Neural crest cell (in vitro differentiated cells): ENCODE measurements around the gene SARDH. TPM values are rescaled to one million over a fixed set of nuclear protein-coding genes. Genes with fewer than 3 reads are reported as not detected.

Source experiments
- DNase-seq: peaks from one replicate; pipeline ENCODE4 v3.0.0; 2021; ENCODE audit warnings: low read depth, mixed read lengths, low spot score
- H3K27ac Mint-ChIP-seq: one replicate; pipeline ENCODE4 v1.8.0; 2021; ENCODE audit warnings: mild to moderate bottlenecking, mixed read lengths; ENCODE audit not compliant: unreplicated experiment
- H3K27me3 Mint-ChIP-seq: 2 replicates; pipeline ENCODE4 v1.8.0; 2021; ENCODE audit warnings: low read depth, mild to moderate bottlenecking, mixed read lengths
- H3K36me3 Mint-ChIP-seq: 2 replicates; pipeline ENCODE4 v1.8.0; 2021; ENCODE audit warnings: low read depth, mild to moderate bottlenecking, mixed read lengths
- H3K4me1 Mint-ChIP-seq: 2 replicates; pipeline ENCODE4 v1.8.0; 2021; ENCODE audit warnings: mixed read lengths
- H3K4me3 Mint-ChIP-seq: one replicate; pipeline ENCODE4 v1.8.0; 2021; ENCODE audit warnings: mild to moderate bottlenecking, mixed read lengths
- H3K9me3 Mint-ChIP-seq: 2 replicates; pipeline ENCODE4 v1.8.0; 2021; ENCODE audit warnings: mixed read lengths
- total RNA-seq: library from RNA; stranded (reverse); gene quantifications from 2 replicates; pipeline ENCODE4 v1.2.1, GENCODE V29; 2021
- TF ChIP-seq, protein P1 (sequence below): fragments of 200-600 bp; sonication (generic); conservative IDR thresholded peaks from 2 replicates; pipeline ENCODE4 v1.5.0; 2021; ENCODE audit warnings: antibody characterized with exemption, mild to moderate bottlenecking

Gene SARDH
- total RNA-seq, 1 donor from 2014 or later: 4.5 TPM

DNA sequence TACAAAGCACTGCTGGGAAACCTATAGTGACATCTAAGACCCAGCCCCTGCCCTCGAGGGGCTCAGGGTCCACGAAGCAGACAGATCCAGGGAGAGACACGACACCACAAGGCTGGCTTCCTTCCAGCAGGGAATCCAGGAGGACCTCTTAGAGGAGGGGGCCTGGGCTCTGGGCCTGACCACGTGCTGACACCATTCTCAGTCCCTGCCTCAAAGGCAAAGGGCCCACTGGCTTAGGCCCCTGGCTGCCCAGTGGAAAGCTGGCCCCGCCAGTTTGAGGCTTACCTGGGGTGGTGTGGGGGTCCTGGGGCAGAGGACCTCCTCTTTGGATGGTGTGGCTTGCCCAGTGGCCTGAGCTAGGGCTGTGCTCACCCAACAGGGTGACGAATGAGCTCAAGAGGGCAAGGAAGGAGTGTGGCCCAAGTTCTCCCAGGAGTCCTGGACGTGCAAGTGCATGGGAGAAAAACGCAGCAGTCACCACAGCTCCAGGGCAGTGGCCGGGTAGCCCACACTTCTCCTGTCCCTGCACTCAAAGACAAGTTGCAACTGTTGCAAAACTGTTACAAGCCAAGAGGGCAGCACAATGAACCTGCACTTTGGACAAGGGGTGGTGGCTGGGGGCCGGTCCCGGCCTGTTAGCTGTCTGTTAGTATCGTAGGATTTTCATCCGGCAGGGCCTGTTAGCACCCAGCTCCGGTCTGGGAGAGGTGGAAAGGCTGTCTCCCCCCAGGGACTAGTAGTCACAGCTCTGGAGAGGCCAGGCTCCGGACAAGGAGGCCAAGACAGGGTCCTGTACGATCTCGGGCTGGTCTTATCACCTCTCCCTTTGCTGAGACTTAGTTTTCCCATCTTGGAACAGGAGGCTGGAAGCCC is 1.5 kb upstream of the SARDH start:
- TF ChIP-seq, protein P1, sequence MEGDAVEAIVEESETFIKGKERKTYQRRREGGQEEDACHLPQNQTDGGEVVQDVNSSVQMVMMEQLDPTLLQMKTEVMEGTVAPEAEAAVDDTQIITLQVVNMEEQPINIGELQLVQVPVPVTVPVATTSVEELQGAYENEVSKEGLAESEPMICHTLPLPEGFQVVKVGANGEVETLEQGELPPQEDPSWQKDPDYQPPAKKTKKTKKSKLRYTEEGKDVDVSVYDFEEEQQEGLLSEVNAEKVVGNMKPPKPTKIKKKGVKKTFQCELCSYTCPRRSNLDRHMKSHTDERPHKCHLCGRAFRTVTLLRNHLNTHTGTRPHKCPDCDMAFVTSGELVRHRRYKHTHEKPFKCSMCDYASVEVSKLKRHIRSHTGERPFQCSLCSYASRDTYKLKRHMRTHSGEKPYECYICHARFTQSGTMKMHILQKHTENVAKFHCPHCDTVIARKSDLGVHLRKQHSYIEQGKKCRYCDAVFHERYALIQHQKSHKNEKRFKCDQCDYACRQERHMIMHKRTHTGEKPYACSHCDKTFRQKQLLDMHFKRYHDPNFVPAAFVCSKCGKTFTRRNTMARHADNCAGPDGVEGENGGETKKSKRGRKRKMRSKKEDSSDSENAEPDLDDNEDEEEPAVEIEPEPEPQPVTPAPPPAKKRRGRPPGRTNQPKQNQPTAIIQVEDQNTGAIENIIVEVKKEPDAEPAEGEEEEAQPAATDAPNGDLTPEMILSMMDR: no peak
- no peak for DNase-seq
- Mint-ChIP-seq H3K36me3 (no peaks in the 10 kb centered on the region), H3K27me3 (peaks cover 3% of the 10 kb centered on the region), H3K9me3 (no peaks in the 10 kb centered on the region), H3K4me3 (no peak overlapping the region), H3K4me1 (peaks cover 4% of the 10 kb centered on the region), H3K27ac (no peak overlapping the region)

DNA sequence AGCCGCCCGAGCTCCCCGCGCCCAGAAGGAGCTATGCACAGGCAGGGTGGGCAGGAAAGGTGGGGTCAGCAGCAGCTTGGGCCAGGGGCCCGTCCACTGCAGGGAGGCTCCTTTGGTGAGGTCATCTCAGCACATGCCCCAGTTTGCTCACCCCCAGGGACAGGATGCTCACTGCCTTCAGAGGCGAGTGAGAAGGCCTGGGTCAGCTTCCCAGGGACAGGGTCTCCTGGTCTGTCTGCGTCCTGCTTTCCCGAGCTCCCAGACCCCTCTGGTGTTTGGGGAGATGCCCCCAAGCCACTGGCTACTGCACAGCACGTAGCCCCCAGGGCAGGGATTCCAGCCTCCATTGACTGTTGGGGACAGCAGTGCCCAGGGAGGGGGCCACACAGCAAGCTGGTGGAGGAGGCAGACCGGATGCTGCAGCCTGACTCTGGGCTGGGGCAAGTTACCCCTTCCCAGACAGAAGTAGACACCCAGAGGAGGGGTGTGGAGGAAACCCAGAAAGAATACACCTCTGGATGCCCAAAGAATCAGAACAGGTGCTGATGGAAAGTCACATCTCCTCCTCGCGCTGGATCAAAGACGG is 581 bp upstream of the SARDH start:
- Mint-ChIP-seq H3K4me3 (no peak overlapping the region), H3K27me3 (peaks cover 3% of the 10 kb centered on the region), H3K27ac (no peak overlapping the region), H3K36me3 (no peaks in the 10 kb centered on the region), H3K4me1 (peaks cover 4% of the 10 kb centered on the region), H3K9me3 (no peaks in the 10 kb centered on the region)
- TF ChIP-seq, protein P1: no peak
- DNase-seq: no peak

DNA sequence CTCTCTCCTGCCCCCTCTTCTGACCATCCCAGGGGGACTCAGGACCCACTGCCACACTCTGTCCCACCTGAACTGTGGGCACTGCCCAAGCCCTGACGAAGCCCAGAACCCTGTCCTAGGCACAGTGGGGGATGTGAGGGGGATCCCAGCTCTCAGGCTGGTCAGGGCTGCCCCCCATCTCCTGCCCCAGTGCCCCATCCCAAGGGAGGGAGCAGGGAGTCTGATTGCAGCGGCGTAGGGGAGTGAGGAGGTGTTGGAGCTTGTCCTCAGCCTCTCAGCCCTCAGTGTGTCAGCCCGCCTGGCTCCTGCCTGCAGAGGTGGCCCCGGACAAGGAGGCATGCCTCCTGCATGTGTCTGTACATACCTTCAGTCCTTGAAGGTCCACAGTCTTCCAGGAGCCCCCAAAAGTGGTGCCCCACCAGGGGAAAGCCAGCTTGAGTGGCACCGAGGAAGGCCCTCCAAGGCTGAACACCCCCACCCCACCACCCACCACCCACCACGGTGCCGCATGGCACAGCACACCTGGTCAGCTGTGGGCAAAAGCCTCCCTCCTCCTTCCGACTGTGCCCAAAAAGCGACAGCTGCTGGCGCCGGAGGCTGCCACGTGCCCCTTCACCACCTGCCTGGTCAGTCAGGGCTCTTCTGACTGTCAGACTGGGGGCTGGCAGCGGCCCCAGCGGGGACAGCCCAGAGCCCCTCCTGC is 930 bp downstream of the SARDH start:
- Mint-ChIP-seq H3K36me3 (no peaks in the 10 kb centered on the region), H3K27ac (no peak overlapping the region), H3K4me1 (peaks cover 4% of the 10 kb centered on the region), H3K4me3 (no peak overlapping the region), H3K9me3 (no peaks in the 10 kb centered on the region), H3K27me3 (no peaks in the 10 kb centered on the region)
- no peak for DNase-seq
- TF ChIP-seq, protein P1: no peak

DNA sequence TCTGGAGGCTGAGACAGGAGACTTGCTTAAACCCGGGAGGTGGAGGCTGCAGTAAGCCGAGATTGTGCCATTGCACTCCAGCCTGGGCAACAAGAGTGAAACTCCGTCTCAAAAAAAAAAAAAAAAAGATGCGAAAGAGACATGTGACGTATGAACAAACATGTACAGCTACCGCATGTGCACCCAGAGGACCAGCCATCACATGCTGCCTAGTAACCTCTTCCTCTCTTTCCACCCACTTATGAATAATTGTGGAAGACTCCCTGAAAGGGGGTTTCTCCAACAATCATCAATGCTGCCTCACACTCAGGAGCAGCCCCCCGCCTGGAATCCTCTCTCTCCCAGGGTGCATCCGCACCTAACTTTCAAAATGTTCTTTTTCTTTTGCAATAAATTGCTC is 2.2 kb downstream of the SARDH start:
- Mint-ChIP-seq H3K36me3 (no peaks in the 10 kb centered on the region), H3K9me3 (no peaks in the 10 kb centered on the region), H3K4me1 (peaks cover 4% of the 10 kb centered on the region), H3K27me3 (no peaks in the 10 kb centered on the region), H3K4me3 (no peak overlapping the region), H3K27ac (no peak overlapping the region)
- TF ChIP-seq, protein P1: no peak
- DNase-seq: no peak

DNA sequence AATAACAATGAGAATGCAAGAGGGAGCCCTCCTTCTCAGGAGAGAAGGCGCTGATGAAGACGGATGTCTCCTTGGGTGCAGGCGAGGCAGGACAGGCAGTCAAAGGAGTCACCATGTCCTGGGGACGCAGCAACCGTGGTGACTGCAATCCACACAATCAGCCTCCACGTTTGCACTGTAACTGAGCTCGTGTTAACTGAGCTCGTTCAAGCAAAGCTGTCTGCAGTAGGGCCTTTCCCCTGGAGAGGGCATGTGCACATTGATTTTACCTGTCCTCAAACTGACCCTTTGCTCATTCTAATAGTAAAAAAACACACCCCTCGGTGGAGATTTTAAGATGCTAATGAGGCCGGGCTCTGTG is 2.8 kb downstream of the SARDH start:
- Mint-ChIP-seq H3K27me3 (no peaks in the 10 kb centered on the region), H3K36me3 (no peaks in the 10 kb centered on the region), H3K9me3 (no peaks in the 10 kb centered on the region), H3K4me1 (peaks cover 4% of the 10 kb centered on the region), H3K27ac (no peak overlapping the region), H3K4me3 (no peak overlapping the region)
- TF ChIP-seq, protein P1: no peak
- no peak for DNase-seq
